Breast epithelium (tissue), 3 donors: ENCODE data around the gene RHOJ.

Experiments used
- CTCF ChIP-seq, 3 donors: fragments of 450-650 bp; IDR thresholded peaks; one replicate each; pipeline ENCODE4 v1.5.1; 2016 to 2017; ENCODE audit warnings: antibody characterized with exemption in 3 of 3, mild to moderate bottlenecking in 3 of 3, moderate library complexity in 3 of 3
- POLR2A ChIP-seq: fragments of 450-650 bp; IDR thresholded peaks from one replicate; pipeline ENCODE4 v1.6.1; 2016; ENCODE audit warnings: antibody characterized with exemption, mild to moderate bottlenecking, moderate library complexity
- POLR2AphosphoS5 ChIP-seq, 3 donors: sonication (generic); formaldehyde crosslinking; IDR thresholded peaks; one replicate each; pipeline ENCODE4 v1.6.1; 2017; ENCODE audit warnings: antibody characterized with exemption in 3 of 3

DNA sequence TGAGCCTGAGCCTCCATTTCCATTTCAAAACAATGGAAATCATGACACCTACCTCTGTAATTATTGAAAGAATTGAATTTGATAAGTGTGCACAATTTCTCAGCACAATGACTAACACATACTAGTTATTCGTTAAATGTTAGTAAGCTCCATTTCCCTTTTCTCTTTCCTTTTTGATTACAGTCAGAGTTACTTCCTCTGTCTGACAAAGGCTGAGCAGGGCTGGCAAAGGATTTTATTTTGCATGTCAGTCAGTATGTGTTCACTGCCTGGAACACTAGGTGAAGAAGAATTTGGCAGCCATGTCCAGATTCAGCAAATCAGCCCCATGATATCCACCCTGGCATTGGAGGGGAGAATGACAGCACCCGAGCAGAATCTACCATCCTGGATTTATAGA is 12.2 kb upstream of the RHOJ start:
- TF ChIP-seq POLR2AphosphoS5 (IDR thresholded peaks at IDR 0.05) (no peak), CTCF (IDR thresholded peaks at IDR 0.05) (no peak), POLR2A (no peak)
